Ramos (cell line): ENCODE results near the gene KIRREL3.
"Not testable (repeated sequence)": the region's sequence is repeated elsewhere in the genome, so short reads cannot be mapped to it uniquely, and the experiment has no call there.

Source experiments
- in situ Hi-C: fragments of 300-500 bp; cut with MboI; formaldehyde crosslinking; loops from one replicate; pipeline ENCODE4 v1.14.3; 2022; ENCODE audit warnings: low sequenced_read_pairs; ENCODE audit not compliant: unreplicated experiment

The KIRREL3 gene

GRCh38 chr11:126963603-126964363, 36.8 kb downstream of the KIRREL3 start:
- in situ Hi-C loops, result no loop called here

- in situ Hi-C loops, result no loop called here
Observed at GRCh38 chr11:126963115-126963514, 37.5 kb downstream of the KIRREL3 start.

DNA sequence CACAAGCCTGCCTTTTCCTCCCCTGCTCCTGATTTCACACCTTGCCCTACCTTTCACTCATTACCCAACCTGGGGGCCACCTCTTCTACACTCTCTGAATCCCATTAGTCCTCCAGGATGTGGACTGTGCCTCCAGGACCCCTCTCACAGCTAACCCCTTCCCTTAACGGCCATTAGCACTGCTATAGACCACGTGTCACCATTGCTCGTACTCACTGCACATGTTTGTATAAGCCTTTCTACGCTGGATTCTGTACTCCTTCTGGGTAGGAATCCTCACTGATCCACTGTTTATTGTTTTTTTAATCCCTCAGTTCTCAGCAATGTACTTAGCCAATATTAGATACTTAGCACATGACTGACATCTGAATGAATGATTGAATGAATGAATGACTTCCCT, 40.9 kb downstream of the KIRREL3 start:
- in situ Hi-C loops, result no loop called here

DNA sequence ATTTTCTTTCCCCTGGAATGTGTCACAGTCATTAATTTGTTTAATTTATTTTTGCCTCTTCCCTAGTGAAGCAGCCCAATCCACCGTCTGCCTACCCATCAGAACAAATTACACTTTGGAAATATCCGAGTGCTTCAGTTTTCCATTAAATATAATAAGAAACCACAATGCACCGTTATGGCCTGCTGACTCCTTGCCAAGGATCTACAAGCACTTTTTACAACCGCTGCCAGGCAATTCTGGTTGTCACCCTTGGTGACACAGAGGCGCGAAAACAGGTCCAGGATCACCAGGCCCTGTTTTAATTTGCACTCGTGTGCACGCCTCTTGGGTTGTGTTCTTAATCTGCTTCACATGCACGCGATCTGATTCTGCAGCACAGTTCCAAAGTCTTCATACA, 43.9 kb downstream of the KIRREL3 start:
- in situ Hi-C loops, result no loop called here

- in situ Hi-C loops, result not testable (repeated sequence)
Observed at GRCh38 chr11:126952533-126952932, 48.0 kb downstream of the KIRREL3 start.

DNA sequence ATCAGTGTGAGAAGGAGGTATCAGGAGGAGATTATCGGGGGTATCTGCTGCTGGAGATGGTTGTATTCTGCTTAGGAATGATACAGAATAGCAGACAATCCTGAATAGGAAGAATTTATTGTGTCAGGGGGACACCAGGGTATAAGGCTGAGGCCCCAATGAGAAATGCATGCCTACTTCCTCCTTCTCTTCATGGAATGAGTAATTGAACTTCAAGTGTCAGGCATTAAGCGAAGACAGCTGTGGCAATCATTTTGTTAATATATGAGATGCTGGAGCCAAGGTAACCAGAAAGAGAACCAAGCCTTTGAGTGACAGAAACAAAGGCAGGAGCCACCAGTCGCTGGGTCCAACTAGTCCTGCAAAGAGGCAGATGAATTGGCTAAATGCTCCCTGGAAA, 49.1 kb downstream of the KIRREL3 start:
- in situ Hi-C loops, result no loop called here

DNA sequence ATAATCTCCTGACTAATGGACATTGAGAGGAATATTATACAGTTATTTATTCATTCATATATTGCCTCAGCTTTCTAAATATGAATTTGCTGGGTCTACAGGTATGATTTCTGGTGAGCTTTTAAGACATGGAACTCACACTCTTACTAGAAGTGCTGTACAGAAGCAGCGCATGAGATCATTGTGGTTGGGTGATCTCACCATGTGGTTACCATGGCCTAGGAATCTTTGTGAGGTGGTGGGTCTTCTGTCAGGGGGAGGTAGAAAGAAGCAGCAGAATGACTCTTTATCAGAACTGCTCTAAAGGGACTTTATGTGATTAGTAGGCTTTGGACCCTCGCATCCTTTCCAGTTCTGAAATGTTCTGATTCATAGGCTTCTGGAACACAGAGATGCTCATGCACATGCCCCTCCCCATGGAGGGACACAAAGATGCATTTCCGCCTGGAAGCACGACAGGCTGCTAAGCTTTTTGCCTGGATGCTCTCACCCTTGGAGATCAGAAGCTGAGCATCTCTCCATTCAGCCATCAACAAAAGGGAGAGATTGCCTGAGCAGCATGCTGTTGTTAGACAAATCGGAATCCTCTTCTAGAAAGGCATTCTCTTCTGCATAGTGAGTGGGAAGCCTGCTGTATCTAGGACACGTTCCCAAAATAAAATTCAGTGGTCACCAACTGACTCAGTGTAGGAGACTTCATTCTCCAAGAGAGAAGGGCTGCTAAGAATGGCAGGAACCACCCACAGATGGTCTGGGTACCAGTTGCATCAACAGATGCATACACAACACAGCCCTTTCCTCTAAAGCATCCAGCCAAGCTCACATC, 51.3 kb downstream of the KIRREL3 start:
- in situ Hi-C loops, result no loop called here

- in situ Hi-C loops, result no loop called here
Observed at GRCh38 chr11:126948563-126948962, 52.0 kb downstream of the KIRREL3 start.

DNA sequence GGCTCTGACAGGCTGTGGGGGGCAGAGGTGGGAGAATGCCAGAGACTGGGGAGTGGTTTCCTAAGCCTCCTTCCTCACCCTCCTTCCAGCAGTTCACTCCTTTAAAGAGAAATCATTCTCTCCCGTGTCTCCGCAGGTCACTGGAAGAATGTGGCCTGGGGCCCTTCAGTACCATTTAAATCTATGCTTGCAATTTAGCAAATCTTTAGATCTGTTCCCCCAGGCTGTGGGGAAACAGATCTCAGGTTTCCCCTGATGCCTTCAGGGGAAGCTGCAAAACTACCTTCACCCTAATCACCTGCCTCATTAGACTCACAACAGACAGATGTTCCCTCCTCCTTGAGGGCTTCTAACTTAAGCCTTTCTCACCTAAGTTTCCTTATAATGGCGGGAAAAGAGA, 55.3 kb downstream of the KIRREL3 start:
- in situ Hi-C loops, result no loop called here

DNA sequence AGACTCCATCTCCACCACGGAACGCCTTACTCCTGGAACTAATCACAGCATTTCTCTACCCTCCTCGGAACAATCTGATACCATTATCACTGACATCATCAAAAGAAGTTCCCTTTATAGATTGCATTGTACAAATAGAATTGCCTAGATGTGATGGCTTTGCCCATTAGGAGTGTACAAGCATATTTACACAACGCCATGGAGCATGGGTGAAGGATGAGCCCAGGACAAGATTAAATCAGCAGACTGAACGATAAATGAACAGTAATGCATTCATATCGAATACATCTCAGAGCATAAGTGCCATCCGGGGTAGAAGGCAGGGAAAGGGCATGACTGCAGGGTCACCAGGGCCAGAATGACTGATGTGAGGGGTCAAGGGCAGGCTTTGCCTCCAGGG, 57.3 kb downstream of the KIRREL3 start:
- in situ Hi-C loops, result no loop called here

DNA sequence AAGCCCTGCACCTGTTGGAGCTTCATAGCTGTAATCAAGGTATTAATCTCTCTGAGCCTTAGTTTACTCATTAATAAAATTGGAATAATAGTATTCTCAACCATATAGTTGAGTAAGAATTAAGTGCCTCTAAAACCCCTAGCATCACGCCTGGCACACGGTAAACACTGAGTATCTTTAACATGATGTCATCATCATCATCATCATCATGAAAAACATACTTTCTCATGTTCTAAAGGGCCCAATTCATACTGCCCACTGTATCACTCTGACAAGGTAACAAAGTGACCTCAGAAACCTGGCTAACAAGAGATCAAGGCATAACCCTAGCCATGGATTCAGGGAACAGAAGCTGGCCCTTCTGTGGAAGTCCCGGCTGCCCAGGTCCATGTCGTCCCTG, 58.4 kb downstream of the KIRREL3 start:
- in situ Hi-C loops, result no loop called here

DNA sequence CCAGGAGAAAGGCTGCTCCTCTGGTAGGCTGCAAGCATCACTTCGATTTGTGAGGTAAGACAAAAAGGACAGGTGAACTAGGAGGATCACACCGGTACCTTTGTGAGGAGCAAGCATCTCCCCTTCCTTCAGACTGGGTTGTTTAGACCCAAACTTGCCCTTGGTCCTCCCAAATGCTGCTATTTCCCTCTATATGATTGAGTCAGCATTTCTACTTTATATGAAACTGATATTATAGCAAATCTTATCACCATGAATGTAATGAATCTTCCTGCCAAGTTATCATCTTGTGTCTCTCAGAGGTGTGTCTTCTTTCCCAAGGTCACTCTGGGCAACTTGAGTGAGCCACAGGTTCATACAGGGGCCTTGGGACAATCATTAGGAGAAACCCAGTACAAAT, 61.0 kb downstream of the KIRREL3 start:
- in situ Hi-C loops, result no loop called here

DNA sequence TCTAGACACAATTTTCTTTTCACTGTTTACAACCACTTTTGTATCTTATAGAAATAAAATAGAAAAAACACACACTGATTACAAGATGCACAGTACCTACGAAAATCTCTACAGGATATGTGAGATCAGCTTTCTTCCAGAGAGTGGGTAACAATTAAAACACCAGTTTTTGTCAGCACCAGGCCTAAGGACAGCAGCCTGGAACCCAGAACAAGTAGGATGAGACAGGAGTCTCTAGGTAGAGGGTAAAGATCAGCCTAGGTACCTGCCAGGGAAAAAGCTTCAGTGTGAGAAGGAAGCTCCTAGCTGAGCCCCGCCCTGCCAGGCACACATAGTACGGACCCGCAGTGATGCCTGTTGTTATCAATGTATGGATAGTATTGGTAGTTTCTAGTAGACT, 61.9 kb downstream of the KIRREL3 start:
- in situ Hi-C loops, result no loop called here

- in situ Hi-C loops, result no loop called here
Observed at GRCh38 chr11:126930091-126930841, 70.3 kb downstream of the KIRREL3 start.

GRCh38 chr11:126929179-126930061, 71.2 kb downstream of the KIRREL3 start:
- in situ Hi-C loops, result no loop called here

DNA sequence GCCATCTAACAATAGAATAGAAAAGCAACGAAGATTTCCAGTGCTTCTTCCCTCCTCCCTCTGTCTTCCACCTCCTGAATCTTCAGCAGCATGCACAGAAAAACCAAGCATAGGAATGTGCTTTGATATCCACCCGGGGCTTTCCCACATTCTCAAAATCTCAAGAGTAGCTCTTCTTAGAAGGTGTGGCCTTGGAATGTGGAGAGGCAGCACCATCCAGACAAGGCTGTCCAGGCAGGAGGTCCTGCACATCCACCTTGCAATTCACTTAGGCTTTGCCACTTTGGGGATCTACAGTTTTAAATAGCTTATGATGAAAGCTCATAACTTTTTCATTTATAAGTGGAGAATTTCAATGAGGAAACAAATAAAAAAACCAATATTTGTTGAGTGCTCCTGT, 72.9 kb downstream of the KIRREL3 start:
- in situ Hi-C loops, result no loop called here

- in situ Hi-C loops, result no loop called here
Observed at GRCh38 chr11:126926376-126926791, 74.2 kb downstream of the KIRREL3 start.

- in situ Hi-C loops, result no loop called here
Observed at GRCh38 chr11:126925321-126926093, 75.1 kb downstream of the KIRREL3 start.

GRCh38 chr11:126924376-126925040, 76.1 kb downstream of the KIRREL3 start:
- in situ Hi-C loops, result no loop called here
